Measurements from ENCODE around the gene BEST4. TPM values are rescaled to one million over a fixed set of nuclear protein-coding genes. Genes with fewer than 3 reads are reported as not detected.
"Not testable (repeated sequence)": the region's sequence is repeated elsewhere in the genome, so short reads cannot be mapped to it uniquely, and the experiment has no call there.

Gene BEST4
- total and polyA plus RNA-seq, 2 experiments from 2014 or later, result 0.48 to 0.83 TPM

DNA sequence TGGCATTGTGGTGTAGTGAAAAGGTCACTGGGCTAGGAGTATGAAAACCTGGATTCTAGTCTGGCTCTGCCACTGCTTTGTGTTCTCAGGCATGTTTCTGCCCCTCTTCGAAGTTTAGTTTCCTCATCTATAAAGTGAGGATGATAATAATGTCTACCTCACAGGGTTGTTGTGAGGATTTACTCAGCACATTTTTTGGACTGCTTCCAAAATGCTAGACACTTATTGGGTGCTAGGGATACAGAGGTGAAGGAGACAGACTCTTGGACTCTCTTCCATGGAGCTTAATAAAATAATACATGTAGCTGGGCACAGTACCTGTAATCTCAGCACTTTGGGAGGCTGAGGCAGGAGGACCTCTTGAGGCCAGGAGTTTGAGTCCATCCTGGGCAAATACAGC is 44.8 kb downstream of the BEST4 start:
- H2AFZ ChIP-seq, result no peak overlapping the region
- H3K27me3 ChIP-seq, result no peaks in the 10 kb centered on the region
- 96% methylated on average over 1 of the region's 1 CpG for WGBS (ENCODE audit: low lambda C conversion rate, missing lambda C conversion rate)
- no peaks in the 10 kb centered on the region for H4K20me1 ChIP-seq (ENCODE audit: insufficient read depth, poor library complexity, severe bottlenecking)
- no peaks in the 10 kb centered on the region for H3K9me2 ChIP-seq (replicated peaks; ENCODE audit: insufficient read depth)
- H3K9me3 ChIP-seq (ENCODE audit: low read depth), result no peaks in the 10 kb centered on the region
- peaks cover 3% of the 10 kb centered on the region for H3K4me1 ChIP-seq (ENCODE audit: insufficient read depth)
- H3K79me2 ChIP-seq, result peaks cover 10% of the 10 kb centered on the region
- DNase-seq (ENCODE audit: low spot score), result no peak
- TF ChIP-seq EZH2phosphoT487 (IDR thresholded peaks at IDR 0.05; ENCODE audit: low read depth, severe bottlenecking, unreplicated experiment) (no peak), EZH2 (IDR thresholded peaks at IDR 0.05; ENCODE audit: borderline replicate concordance) (no peak)
- TF ChIP-seq, protein P1, sequence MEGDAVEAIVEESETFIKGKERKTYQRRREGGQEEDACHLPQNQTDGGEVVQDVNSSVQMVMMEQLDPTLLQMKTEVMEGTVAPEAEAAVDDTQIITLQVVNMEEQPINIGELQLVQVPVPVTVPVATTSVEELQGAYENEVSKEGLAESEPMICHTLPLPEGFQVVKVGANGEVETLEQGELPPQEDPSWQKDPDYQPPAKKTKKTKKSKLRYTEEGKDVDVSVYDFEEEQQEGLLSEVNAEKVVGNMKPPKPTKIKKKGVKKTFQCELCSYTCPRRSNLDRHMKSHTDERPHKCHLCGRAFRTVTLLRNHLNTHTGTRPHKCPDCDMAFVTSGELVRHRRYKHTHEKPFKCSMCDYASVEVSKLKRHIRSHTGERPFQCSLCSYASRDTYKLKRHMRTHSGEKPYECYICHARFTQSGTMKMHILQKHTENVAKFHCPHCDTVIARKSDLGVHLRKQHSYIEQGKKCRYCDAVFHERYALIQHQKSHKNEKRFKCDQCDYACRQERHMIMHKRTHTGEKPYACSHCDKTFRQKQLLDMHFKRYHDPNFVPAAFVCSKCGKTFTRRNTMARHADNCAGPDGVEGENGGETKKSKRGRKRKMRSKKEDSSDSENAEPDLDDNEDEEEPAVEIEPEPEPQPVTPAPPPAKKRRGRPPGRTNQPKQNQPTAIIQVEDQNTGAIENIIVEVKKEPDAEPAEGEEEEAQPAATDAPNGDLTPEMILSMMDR (IDR thresholded peaks at IDR 0.05; ENCODE audit: poor library complexity), result no peak
- H3K36me3 ChIP-seq (replicated peaks; ENCODE audit: insufficient read depth, low read depth), result no peaks in the 10 kb centered on the region
- no peak overlapping the region for H3K4me2 ChIP-seq
- H3K27ac ChIP-seq, result no peak overlapping the region
- H3K4me3 ChIP-seq, result no peak overlapping the region

GRCh38 chr1:44740179-44740617 is 47.8 kb downstream of the BEST4 start:
- WGBS (ENCODE audit: low lambda C conversion rate, missing lambda C conversion rate), result 2% methylated on average over 14 of the region's 14 CpGs
- DNase-seq (ENCODE audit: low spot score), result no peak
- H4K20me1 ChIP-seq (ENCODE audit: insufficient read depth, poor library complexity, severe bottlenecking), result no peaks in the 10 kb centered on the region
- H3K9me2 ChIP-seq (replicated peaks; ENCODE audit: insufficient read depth), result no peaks in the 10 kb centered on the region
- peak overlapping the region; percentile 43 for H3K4me3 ChIP-seq
- peak overlapping the region; percentile 83 for H3K4me2 ChIP-seq
- no peaks in the 10 kb centered on the region for H3K9me3 ChIP-seq (ENCODE audit: low read depth)
- no peaks in the 10 kb centered on the region for H3K27me3 ChIP-seq
- no peaks in the 10 kb centered on the region for H3K36me3 ChIP-seq (replicated peaks; ENCODE audit: insufficient read depth, low read depth)
- TF ChIP-seq EZH2 (IDR thresholded peaks at IDR 0.05; ENCODE audit: borderline replicate concordance) (no peak), EZH2phosphoT487 (IDR thresholded peaks at IDR 0.05; ENCODE audit: low read depth, severe bottlenecking, unreplicated experiment) (no peak)
- TF ChIP-seq, protein P1 (IDR thresholded peaks at IDR 0.05; ENCODE audit: poor library complexity), result no peak
- H3K27ac ChIP-seq, result no peak overlapping the region
- peak overlapping the region; percentile 51 for H2AFZ ChIP-seq
- H3K79me2 ChIP-seq, result peaks cover 10% of the 10 kb centered on the region
- peaks cover 3% of the 10 kb centered on the region for H3K4me1 ChIP-seq (ENCODE audit: insufficient read depth)

- DNase-seq (ENCODE audit: low spot score), result peak; percentile 99
- 4% methylated on average over 57 of the region's 57 CpGs for WGBS (ENCODE audit: low lambda C conversion rate, missing lambda C conversion rate)
- Histone ChIP-seq H3K79me2 (peaks cover 10% of the 10 kb centered on the region), H3K27me3 (no peaks in the 10 kb centered on the region), H3K4me2 (peak within 1 kb of the TSS; percentile 83), H2AFZ (peak within 1 kb of the TSS; percentile 79), H4K20me1 (ENCODE audit: insufficient read depth, poor library complexity, severe bottlenecking) (no peaks in the 10 kb centered on the region), H3K4me1 (ENCODE audit: insufficient read depth) (peaks cover 3% of the 10 kb centered on the region), H3K9me2 (replicated peaks; ENCODE audit: insufficient read depth) (no peaks in the 10 kb centered on the region), H3K36me3 (replicated peaks; ENCODE audit: insufficient read depth, low read depth) (no peaks in the 10 kb centered on the region), H3K9me3 (ENCODE audit: low read depth) (no peaks in the 10 kb centered on the region), H3K27ac (peak within 1 kb of the TSS; percentile 85), H3K4me3 (peak within 1 kb of the TSS; percentile 63)
- TF ChIP-seq, protein P1 (IDR thresholded peaks at IDR 0.05; ENCODE audit: poor library complexity), result no peak
- TF ChIP-seq EZH2 (IDR thresholded peaks at IDR 0.05; ENCODE audit: borderline replicate concordance), result no peak
- TF ChIP-seq EZH2phosphoT487 (IDR thresholded peaks at IDR 0.05; ENCODE audit: low read depth, severe bottlenecking, unreplicated experiment), result no peak
Observed at GRCh38 chr1:44739307-44740178, 48.4 kb downstream of the BEST4 start, which contains the start of gene KIF2C. KIF2C (plus strand) TSS chr1:44739837; CDS start chr1:44739933, 96 bp downstream.

- not testable (repeated sequence) for H3K27me3 ChIP-seq; H3K36me3 ChIP-seq (replicated peaks; ENCODE audit: insufficient read depth, low read depth); H3K4me1 ChIP-seq (ENCODE audit: insufficient read depth); DNase-seq (ENCODE audit: low spot score); H3K9me2 ChIP-seq (replicated peaks; ENCODE audit: insufficient read depth); H3K9me3 ChIP-seq (ENCODE audit: low read depth); H4K20me1 ChIP-seq (ENCODE audit: insufficient read depth, poor library complexity, severe bottlenecking)
- H3K4me2 ChIP-seq, result peak overlapping the region; percentile 75
- peak overlapping the region; percentile 63 for H3K4me3 ChIP-seq
- 60% methylated on average over 1 of the region's 1 CpG for WGBS (ENCODE audit: low lambda C conversion rate, missing lambda C conversion rate)
- H3K27ac ChIP-seq, result peak overlapping the region; percentile 85
- H3K79me2 ChIP-seq, result peaks cover 10% of the 10 kb centered on the region
- peak overlapping the region; percentile 79 for H2AFZ ChIP-seq
Observed at GRCh38 chr1:44738953-44739306, 49.0 kb downstream of the BEST4 start.

All from hepatocyte (in vitro differentiated cells).